Lower lobe of right lung (tissue), 2 donors: Measurements from ENCODE around the gene GNAQ. TPM values are rescaled to one million over a fixed set of nuclear protein-coding genes. Genes with fewer than 3 reads are reported as not detected.
A peak's percentile ranks its signal among the peaks of the same experiment; 100 is the strongest.

Experiments used
- ATAC-seq, 2 donors: fragments of 200-7000 bp; cut with Tn5 transposase; one replicate each; pipeline ENCODE4 v1.9.1; 2020 to 2022; ENCODE audit warnings: mild to moderate bottlenecking in 2 of 2, moderate library complexity in 2 of 2
- DNase-seq: peaks from one replicate; pipeline ENCODE4 v3.0.0-alpha.2; 2020
- H3K27ac ChIP-seq: fragments of 200-600 bp; one replicate; pipeline ENCODE4 v1.8.0; 2022
- H3K27me3 ChIP-seq: fragments of 200-600 bp; one replicate; pipeline ENCODE4 v1.8.0; 2022; ENCODE audit warnings: low read depth
- H3K36me3 ChIP-seq: fragments of 200-600 bp; one replicate; pipeline ENCODE4 v1.8.0; 2022; ENCODE audit warnings: mild to moderate bottlenecking
- H3K4me1 ChIP-seq: fragments of 200-600 bp; one replicate; pipeline ENCODE4 v1.8.0; 2022
- H3K4me3 ChIP-seq: fragments of 200-600 bp; one replicate; pipeline ENCODE4 v1.8.0; 2022; ENCODE audit warnings: mild to moderate bottlenecking
- H3K9me3 ChIP-seq: fragments of 200-600 bp; one replicate; pipeline ENCODE4 v1.8.0; 2022
- intact Hi-C: fragments of 100-400 bp; cut with DNase I; formaldehyde crosslinking; loops from one replicate; pipeline ENCODE4 v1.11.0; 2022
- total RNA-seq: library from RNA; stranded (reverse); fragmentation: NEBNext Ultra II Directional; extraction: Animal tissue kit (Norgen Biotek cat#: 25700); gene quantifications from one replicate; pipeline ENCODE4 v1.2.1, GENCODE V29; 2021
- TF ChIP-seq, protein P1 (sequence below): fragments of 200-600 bp; IDR thresholded peaks from one replicate; pipeline ENCODE4 v1.8.0; 2022; ENCODE audit warnings: antibody characterized with exemption, mild to moderate bottlenecking
- donor health status: DM: no; HTN: yes; CAD: no; lungs with severe emphysema.

GNAQ gene
- total RNA-seq, 1 donor from 2014 or later: 130 TPM

GRCh38 chr9:77956555-77956954, 75.1 kb downstream of the GNAQ start:
- no peak overlapping the region for H3K4me3 ChIP-seq
- no peaks in the 10 kb centered on the region for H3K9me3 ChIP-seq
- intact Hi-C loops: no loop called here
- no peaks in the 10 kb centered on the region for H3K36me3 ChIP-seq
- DNase-seq: no peak
- no peaks in the 10 kb centered on the region for H3K27me3 ChIP-seq
- TF ChIP-seq, protein P1, sequence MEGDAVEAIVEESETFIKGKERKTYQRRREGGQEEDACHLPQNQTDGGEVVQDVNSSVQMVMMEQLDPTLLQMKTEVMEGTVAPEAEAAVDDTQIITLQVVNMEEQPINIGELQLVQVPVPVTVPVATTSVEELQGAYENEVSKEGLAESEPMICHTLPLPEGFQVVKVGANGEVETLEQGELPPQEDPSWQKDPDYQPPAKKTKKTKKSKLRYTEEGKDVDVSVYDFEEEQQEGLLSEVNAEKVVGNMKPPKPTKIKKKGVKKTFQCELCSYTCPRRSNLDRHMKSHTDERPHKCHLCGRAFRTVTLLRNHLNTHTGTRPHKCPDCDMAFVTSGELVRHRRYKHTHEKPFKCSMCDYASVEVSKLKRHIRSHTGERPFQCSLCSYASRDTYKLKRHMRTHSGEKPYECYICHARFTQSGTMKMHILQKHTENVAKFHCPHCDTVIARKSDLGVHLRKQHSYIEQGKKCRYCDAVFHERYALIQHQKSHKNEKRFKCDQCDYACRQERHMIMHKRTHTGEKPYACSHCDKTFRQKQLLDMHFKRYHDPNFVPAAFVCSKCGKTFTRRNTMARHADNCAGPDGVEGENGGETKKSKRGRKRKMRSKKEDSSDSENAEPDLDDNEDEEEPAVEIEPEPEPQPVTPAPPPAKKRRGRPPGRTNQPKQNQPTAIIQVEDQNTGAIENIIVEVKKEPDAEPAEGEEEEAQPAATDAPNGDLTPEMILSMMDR: no peak
- peaks cover 85% of the 10 kb centered on the region for H3K4me1 ChIP-seq
- no peak overlapping the region for H3K27ac ChIP-seq
- ATAC-seq: peak; percentile 18 to 27

DNA sequence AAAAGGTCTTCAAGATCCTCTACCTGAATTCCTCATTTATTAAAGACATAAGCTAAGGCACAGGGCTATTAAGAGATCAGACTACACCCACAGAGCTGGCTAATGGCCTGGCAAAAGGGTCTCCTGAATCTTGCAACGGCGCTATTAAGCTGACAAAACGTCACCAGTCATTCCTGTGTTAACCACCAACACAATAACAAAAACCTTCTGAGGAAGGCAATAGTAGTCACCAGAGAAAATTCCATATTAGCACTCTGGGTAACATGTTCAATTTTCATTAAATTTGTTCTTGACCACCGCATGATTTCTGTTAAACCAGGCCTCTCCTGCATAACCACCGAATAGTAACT, 77.0 kb downstream of the GNAQ start:
- Histone ChIP-seq H3K4me1 (peaks cover 85% of the 10 kb centered on the region), H3K4me3 (no peak overlapping the region), H3K27ac (peak overlapping the region; percentile 33), H3K27me3 (no peaks in the 10 kb centered on the region), H3K36me3 (no peaks in the 10 kb centered on the region), H3K9me3 (no peaks in the 10 kb centered on the region)
- intact Hi-C loops: no loop called here
- TF ChIP-seq, protein P1: no peak
- ATAC-seq (no peak), DNase-seq (no peak)

DNA sequence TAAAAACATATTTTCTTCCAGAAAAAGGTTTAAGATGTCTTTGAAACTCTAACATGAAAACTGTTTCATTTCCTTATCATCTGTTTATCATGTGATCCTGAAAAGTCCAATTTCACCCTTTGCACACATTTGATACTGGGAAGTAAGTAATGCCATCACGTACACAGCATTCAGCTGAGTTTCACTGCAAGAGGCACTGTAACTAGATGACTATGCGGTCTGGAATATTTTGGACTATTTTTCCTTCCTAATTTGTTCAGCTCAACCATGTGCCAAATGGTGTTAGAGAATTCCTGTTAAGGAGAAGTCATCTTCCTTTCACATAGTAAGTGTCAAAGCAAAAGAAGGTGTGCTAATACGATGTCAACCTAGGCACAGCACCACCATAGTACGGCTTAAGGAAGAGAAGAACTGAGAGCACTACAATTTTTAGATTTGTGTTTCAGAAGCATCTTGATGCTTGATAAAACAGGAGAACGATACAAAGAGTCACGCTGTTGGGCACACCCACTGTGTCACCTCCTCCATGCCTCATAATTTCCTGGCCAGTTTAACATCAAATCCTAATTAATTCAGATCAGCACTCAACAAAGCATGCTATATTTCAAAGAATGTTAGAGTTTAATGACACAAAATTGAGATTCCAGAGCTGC, 77.5 kb downstream of the GNAQ start:
- DNase-seq: no peak
- peak overlapping the region; percentile 33 for H3K27ac ChIP-seq
- no peak overlapping the region for H3K4me3 ChIP-seq
- H3K36me3 ChIP-seq: no peaks in the 10 kb centered on the region
- no peaks in the 10 kb centered on the region for H3K9me3 ChIP-seq
- ATAC-seq: peak in 1 of 2 donors; percentile 43
- no peaks in the 10 kb centered on the region for H3K27me3 ChIP-seq
- peaks cover 89% of the 10 kb centered on the region for H3K4me1 ChIP-seq
- TF ChIP-seq, protein P1: no peak
- intact Hi-C loops: no loop called here

DNA sequence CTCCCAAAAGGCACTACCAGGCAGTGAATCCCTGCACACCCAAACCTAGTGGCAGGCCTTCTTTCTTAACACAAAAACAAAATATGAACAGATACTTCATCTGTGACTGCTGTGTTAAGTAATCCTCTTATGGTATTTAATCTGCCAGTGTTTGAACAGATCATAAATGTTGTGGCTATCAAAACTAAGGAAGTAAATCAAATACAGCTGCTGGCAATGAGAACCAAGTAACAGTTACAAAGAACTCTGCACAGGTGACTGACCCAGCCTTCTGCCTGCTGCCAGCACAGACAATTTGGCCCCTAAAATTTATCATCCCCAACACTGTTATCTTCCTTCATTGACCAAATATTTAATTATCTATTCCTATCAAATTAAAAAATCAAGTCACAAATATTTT, 78.0 kb downstream of the GNAQ start:
- intact Hi-C loops: no loop called here
- DNase-seq: no peak
- peak overlapping the region; percentile 13 for H3K27ac ChIP-seq

GRCh38 chr9:77952635-77953328, 78.8 kb downstream of the GNAQ start:
- Histone ChIP-seq H3K9me3 (no peaks in the 10 kb centered on the region), H3K27me3 (no peaks in the 10 kb centered on the region), H3K4me3 (no peak overlapping the region), H3K36me3 (no peaks in the 10 kb centered on the region), H3K4me1 (peaks cover 96% of the 10 kb centered on the region), H3K27ac (peak overlapping the region; percentile 13)
- intact Hi-C loops: no loop called here
- ATAC-seq: peak; percentile 38 to 55
- TF ChIP-seq, protein P1: no peak
- no peak for DNase-seq

More for the DNA sequence above, 78.0 kb downstream of the GNAQ start:
- TF ChIP-seq, protein P1: no peak
- no peaks in the 10 kb centered on the region for H3K9me3 ChIP-seq
- H3K27me3 ChIP-seq: no peaks in the 10 kb centered on the region
- peaks cover 94% of the 10 kb centered on the region for H3K4me1 ChIP-seq
- no peak overlapping the region for H3K4me3 ChIP-seq
- peak in 1 of 2 donors; percentile 40 for ATAC-seq
- no peaks in the 10 kb centered on the region for H3K36me3 ChIP-seq
